ENCODE data around the gene ANKRD18B.
"Not testable (repeated sequence)": the region's sequence is repeated elsewhere in the genome, so short reads cannot be mapped to it uniquely, and the experiment has no call there.

The ANKRD18B gene

DNA sequence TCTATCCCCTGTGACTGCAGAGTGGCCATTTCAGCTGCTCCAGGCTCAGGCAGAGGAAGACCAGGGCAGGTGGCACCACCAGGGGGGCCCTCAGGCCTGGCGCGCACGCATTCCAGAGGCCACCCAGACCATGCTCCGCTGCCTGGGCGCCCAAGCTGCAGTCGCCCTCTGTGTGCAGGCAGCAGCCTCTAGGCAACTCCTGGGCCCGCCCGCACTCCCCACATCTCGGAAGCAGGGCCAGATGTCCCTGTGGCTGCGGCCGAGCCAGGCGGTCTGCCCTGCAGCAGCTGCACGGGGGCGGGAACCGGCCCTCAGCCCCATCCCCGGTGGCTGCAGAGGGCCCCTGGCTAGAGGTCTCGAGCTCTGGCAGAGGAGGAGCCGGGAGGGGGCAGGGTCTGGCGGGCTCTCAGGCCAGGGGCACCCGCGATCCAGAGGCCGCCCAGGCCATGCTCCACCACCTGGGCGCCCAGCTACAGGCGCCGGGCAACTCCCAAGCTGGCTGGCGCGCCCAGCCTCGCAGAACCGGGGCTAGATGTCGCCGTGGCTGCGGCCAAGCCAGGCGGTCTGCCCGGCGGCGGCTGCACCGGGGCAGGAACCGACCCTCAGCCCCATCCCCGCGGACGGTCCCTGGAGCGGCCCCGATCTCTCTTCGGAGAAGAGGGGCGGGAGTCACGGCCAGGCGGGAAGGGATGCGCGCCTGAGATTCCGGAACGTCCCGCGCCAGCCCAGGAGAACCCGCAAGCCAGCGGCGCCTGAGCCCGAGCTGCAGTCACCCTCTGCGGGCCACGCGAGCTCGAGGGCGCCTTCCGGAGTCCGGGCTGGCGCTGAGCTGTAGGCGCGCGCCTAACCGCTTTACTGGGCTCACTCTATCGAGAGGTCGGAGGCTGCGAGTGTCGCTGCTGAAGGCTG lies at the start of gene ANKRD18B:
TSS of gene ANKRD18B (plus strand) at position 855 of the 909 bp plus-strand sequence. CDS start 239 bp downstream, outside the sequence.
- peak; percentile 37 for DNase-seq

DNA sequence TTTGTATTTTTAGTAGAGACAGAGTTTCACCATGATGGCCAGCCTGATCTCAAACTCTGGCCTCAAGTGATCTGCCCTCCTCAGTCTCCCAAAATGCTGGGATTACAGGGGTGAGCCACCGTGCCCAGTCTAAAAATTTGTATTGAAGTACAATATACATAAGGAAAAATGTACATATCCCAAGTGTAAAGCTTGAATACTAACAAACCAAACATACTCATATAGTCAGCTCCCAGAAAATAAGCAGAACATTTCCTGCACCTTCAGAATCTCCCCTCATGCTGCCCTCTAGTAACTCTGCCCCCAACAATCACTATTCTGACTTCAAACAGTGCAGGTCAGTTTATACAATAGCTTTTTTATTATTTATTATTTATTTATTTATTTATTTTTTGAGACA lies 48.7 kb upstream of the ANKRD18B start:
- DNase-seq: no peak

DNA sequence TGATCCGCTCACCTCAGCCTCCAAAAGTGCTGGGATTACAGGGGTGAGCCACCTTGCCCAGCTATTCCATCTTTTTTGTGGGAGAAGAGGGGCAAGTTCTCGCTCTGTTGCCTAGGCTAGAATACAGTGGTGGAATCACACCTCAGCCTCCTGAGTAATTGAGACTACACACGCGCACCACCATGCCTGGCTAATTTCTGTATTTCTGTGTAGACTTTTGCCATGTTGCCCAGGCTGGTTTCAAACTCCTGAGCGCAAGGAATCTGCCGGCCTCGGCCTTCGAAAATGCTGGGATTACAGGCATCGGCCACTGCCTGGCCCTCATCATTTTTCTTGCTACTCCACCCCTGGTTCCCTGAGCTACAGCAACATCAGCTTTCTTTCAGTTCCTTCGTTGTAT lies 47.5 kb upstream of the ANKRD18B start:
- DNase-seq: no peak

DNA sequence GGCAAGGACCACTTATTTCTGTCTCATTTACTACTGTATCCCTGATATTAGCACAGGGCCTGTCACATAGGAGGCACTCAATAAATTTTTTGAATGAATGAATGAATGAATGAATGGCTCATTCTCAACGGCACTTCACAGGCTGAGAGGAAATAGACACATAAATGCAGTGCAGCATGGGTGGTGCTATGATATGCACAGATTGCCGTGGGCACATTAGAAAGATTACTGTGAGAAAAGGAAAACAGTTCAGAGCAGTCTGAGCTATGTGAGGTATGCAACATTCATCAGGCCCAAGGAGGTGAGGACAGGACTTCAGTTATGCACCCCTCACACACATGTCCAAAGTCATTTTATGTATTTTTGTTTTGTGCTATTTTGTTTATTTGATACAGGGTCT lies 43.9 kb upstream of the ANKRD18B start:
- DNase-seq: no peak

DNA sequence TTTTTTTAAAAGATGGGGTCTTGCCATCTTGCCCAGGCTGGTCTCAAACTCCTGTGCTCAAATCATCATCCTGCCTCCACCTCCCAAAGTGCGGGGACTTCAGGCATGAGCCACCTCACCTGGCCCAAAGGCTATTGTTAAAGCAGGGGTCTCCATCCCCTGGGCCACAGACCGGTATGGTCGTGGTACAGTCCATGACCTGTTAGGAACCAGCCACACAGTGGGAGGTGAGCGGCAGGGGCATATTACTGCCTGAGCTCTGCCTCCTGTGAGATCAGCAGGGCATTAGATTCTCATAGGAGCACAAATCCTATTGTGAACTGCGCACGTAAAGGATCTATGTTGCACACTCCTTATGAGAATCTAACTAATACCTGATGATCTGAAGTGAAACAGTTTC lies 43.1 kb upstream of the ANKRD18B start:
- DNase-seq: no peak

DNA sequence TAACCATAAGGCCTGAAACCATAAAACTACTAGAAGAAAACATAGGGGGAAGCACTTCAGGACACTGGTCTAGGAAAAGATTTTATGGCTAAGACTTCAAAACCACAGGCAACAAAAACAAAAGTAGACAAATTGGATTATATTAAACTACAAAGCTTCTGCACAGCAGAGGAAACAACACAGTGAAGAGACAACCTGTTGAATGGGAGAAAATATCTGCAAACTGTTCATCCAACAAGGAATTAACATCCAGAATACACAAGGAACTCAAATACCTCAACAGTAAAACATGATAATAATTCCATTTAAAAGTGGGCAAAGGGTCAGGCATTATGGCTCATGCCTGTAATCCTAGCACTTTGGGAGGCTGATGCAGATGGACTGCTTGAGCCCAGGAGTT lies 38.7 kb upstream of the ANKRD18B start:
- DNase-seq: not testable (repeated sequence)

DNA sequence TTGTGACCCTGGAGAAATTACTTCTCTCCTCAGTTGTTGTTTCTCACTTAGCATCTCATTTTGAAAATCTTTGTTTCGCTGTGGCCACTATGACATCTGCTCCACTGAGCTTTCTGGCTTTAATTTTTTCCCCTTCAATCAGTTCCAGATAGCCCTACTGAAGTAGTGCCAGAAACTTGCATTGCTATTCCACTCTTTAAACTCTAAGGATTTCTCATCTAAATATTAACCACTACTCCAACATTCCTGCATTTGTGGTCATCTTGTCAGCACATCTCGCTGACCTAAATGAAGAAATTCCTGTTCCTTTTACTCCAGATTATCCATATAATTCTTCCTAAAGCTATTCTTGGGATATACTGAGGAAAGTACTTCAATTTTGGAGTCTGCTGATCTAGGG lies 35.0 kb upstream of the ANKRD18B start:
- DNase-seq: no peak

DNA sequence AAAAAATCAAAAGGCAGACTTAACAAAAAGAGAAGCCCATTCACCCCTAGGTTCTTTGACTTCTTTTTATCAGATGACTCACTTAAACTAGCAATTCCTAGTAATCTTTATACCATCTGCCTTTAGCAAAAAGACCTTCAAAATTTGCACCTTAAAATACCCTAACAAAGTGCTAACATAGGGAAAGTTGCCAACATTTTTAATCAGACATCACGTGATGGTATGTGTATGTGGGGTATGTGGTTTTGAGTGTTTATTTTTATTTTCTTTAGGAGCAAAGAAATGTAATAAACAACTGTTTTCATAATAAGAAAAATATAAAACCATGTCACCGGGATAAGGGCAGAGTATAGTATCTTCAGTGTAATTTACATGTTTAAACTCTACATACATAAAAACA lies 30.2 kb upstream of the ANKRD18B start:
- not testable (repeated sequence) for DNase-seq

DNA sequence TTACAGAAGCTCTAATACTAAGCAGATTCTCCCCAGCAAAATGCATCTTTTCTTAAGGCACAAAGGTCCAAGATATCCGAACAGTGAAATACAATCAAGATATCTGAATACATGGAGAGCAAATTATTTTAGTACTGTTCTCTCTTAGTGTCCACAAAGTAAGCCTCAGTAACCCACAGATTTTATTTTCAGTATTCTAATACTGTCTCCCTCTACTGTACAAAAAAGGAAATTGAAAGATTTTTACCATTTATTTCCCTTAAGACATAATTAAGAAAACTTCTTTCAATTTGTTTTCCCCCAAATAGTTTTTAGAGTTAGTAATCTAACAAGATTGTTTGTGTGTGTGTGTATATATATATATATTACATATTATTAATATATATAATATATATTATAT lies 25.7 kb upstream of the ANKRD18B start:
- no peak for DNase-seq

DNA sequence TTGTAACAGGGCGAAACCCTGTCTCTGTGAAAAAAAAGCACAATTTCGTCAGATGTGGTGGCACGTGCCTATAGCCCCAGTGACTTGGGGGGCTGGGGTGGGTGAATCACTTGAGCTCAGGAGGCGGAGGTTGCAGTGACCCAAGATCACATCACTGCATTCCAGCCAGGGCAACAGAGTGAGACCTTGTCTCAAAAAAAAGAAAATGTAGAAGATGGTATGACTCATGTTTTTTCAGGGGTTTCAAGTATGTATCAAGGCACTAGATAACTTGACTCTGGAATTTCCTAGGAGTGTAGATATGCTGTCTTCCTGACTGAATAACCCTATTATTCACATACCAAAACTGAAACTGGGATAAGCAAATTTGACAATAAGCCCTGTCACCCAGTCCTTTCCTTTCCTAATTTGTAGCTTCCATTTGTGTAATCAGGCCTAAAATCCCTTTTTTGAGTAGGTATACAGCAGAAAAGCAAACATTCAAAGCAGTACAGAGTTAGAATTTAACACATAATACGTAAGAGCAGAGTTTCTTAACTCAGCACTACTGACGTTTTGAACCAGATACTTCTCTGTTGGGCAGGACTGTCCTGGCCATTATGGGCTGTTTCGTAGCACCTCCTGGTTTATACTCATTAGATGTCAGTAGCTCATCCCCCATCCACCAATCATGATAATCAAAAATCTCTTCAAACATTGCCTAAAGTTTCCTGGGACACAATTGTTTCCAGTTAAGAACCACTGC lies 17.3 kb upstream of the ANKRD18B start:
- DNase-seq: no peak

DNA sequence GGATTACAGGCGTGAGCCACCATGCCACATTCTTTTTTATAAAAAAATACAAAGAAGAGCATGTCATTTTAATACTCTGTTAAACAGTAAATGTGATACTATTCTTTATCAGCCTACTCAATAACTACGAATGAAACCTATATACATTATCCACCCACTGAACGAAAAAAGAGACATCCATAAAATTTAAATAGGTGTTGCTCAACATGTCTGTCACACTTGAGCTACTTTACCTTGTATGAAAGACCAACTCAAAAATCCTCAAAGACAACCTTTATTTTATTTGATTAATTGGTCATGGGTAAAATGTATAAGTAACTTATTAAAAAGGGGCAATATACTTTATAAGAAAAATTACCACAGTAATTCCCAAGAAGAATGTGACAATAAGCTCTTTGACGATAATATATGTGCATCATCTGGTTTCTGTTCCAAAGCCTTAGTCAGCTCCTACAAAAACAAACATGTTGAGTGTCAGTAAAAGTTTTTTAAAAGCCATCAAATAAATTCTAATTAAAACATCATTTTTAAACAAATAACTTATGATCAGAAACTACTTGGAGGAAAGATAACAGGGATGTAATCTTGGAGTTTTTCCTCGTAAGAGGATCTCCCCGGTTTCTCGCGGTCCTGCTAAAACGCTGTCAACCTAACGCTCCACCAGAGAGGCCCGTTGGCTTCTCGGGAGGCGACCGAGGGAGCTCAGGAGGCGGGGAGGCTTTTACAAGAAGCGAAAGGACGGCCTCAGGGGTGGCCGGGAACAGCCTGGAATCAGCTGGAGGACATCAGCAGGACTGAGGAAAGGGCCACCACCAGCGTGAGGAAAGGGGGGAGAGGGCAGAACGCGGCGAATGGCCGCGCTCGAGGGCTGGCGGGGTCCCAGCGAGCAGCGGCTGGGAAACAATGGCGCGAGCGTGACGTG lies 13.5 kb upstream of the ANKRD18B start:
- no peak for DNase-seq

DNA sequence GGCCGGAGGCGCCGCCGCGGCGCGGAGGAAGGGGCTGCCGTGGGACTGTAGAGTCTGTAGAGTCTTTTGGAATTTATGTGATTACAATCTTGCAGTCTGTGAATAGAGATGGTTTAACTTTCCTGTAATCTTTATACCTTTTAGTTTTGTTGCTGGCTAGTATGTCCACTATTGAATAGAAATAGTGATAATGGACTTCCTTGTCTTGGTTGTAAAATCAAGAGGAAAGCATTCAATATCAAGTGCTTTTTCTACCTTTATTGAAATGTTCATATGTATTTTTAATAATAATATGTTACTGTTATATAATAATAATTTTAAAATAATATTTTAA lies 12.9 kb upstream of the ANKRD18B start:
- DNase-seq: not testable (repeated sequence)

DNA sequence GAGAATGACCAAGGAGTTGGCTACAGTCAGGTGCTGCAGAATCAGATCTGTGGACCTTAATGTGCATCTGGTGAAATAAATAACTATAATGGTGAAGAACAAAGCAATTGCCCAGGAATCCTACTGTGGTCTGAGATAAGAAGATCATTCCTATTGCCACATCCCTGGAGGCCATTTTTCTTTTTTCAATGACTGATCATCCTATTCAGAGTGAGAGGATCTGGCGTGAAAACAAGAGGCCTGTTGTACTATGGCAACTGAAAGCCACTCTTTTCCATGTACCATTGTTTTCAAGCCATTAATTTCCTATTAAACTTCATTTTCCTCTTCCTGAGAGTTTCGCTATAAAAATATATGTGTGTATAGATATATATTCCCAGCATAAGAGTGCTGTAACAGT lies 11.5 kb upstream of the ANKRD18B start:
- not testable (repeated sequence) for DNase-seq

DNA sequence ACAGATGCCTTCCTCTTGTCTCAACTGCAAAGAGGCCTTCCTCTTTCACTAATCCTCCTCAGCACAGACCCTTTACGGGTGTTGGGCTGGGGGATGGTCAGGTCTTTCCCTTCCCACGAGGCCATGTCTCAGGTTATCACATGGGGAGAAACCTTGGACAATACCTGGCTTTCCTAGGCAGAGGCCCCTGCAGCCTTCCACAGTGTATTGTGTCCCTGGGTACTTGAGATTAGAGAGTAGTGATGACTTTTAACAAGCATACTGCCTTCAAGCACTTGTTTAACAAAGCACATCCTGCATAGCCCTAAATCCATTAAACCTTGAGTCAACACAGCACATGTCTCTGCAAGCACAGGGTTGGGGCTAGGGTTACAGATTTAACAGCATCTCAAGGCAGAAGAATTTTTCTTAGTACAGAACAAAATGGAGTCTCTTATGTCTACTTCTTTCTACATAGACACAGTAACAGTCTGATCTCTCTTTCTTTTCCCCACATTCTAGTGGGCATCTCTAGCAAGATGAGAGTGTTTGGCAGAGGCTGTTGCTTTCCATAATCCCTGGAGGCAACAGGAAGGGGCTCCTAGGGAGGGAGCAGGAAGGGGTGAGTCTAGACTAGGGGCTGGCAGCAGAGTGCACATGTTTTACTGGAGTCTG lies 8.6 kb upstream of the ANKRD18B start:
- DNase-seq: not testable (repeated sequence)

DNA sequence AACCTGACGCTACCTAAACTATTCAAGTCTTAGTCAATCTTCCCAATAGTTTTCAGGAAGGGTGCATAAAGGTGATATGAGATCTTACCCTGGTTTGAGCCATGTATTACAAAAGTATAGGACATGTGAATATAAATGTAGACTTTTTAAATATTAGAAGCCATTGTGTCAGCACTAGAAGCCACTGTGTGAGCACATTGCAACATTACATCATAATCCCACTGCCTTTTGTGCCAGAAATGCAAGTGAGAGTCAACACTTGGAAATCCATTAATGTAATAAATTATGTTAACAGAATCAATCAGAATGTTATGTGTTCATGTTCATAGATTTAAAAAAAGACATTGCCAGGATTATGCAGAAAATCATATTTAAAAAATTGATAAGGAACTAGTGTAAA lies 7.7 kb upstream of the ANKRD18B start:
- DNase-seq: not testable (repeated sequence)

DNA sequence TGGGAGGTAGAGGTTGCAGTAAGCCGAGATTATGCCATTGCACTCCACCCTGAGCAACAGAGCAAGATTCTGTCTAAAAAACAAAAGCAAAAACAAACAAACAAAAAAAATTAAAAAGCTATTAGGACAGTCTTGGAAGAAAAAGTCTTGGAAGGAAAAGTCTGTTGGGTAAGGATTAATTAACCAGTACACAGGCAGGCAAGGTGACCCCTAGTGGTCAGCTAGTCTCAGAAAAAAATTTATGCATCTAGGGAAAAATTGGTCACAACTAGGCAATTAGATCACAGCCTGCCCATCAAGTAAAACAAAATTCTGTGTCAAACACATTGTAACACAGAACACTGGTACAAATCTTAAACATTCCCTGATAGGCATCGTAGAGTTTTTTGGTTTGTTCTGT lies 6.7 kb upstream of the ANKRD18B start:
- DNase-seq: no peak

DNA sequence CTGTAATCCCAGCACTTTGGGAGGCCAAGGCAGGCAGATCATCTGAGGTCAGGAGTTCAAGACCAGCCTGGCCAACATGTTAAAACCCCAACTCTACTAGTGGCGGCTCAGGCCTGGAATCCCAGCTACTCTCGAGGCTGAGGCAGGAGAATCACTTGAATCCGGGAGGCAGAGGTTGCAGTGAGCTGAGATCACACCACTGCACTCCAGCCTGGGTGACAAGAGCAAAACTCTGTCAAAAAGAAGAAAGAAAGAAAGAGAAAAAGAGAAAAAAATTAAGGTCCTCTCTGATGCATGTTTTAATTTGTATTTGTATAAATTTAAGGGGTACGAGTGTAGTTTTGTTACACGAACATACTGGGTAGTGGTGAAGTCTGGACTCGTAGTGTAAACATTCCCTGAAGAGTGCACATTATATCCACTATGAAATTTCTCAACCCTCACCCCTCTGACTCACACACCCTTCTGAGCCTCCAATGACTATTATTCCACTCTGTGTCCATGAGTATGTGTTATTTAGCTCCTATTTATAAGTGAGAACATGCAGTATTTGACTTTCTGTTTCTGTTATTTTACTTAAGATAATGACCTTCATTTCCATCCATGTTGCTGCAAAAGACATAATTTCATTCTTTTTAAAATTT lies 6.0 kb upstream of the ANKRD18B start:
- not testable (repeated sequence) for DNase-seq

DNA sequence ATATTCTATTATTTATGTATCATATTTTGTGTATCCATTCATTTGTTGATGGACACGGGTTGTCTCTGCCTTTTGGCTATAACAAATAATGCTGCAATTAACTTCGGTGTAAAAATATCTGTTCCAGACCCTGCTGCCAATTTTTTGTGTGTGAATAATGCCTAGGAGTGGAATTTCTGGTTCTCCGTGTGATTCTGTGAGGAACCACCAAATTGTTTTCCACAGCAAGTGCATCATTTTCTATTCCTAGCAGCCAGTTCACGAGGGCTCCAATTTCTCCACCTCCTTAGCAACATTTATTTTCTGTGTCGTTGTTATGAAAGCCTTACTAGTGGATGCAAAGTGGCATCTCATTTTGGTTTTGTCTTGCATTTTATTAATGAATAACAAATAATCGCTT lies 2.2 kb upstream of the ANKRD18B start:
- DNase-seq: not testable (repeated sequence)

DNA sequence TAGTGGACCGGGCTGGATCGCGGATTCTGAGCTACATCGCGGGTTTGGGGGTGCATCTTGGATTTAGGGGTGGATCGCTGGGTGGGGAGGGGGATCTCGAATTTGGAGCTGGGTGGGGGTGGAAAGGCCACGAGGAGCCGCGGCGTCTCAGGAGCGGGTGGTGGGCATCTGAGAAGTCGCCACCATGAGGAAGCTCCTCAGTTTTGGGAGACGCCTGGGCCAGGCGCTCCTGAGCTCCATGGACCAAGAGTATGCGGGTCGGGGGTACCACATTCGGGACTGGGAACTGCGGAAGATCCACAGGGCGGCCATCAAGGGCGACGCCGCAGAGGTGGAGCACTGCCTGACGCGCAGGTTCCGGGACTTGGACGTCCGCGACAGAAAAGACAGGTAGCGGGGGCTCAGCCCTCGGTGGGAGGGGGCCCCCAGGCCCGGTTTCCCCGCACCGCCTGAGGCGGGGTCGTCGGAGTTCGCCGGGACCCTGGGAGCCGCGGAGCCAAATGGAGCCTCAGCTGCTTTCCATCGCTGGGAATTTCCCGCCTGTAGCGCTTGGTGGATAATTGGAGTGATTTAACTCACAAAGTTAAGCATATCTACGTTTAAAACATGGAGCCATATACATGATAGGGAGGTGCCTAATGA lies 376 bp downstream of the ANKRD18B start:
- no peak for DNase-seq

DNA sequence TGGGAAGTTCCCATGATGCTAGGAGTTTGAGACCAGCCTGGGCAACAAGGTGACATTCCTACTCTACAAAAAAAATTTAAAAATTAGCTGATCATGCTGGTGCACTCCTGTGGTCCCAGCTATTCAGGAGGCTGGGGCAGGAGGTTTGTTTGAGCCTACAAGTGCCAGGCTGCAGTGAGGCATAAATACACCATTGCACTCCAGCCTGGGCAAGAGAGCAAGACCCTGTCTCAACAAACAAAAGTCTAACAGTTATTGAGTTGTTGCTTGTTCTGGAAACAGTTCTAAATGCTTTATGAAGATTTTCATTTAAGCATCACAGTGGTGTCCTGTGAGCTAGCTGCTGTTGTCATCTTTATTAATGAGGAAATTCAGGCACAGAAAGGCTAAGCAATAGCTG lies 4.0 kb downstream of the ANKRD18B start:
- not testable (repeated sequence) for DNase-seq

DNA sequence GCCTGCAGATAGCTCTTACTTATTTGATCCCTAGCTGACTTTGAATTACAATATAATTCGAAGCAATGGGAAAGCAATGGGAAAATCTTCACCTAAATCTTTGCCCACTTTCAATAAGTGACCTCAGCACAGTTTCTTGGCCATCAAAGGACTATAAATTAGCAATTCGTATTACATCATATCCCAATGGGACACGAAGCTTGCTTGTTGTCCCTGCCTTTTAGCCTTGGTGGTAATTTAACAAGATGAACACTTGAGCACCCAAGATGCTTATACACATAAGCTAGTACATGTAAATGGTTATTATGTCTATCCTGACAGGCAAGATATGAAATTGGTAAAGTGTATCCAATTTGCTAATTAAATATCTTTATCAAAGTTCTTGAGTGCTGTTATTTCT lies 9.9 kb downstream of the ANKRD18B start:
- not testable (repeated sequence) for DNase-seq

Data from NCI-H524 treated with DMSO at 0.1 percent for 48 hours (cell line).